HuH-7.5 (cell line): Measurements from ENCODE around the gene GPR37L1.
"Not testable (repeated sequence)": the region's sequence is repeated elsewhere in the genome, so short reads cannot be mapped to it uniquely, and the experiment has no call there.

Experiments
- DNase-seq: peaks from one replicate; pipeline ENCODE4 v3.0.0; 2011; ENCODE audit warnings: low spot score

Gene GPR37L1

GRCh38 chr1:202171292-202172014 lies 48.7 kb downstream of the GPR37L1 start:
- DNase-seq = no peak

GRCh38 chr1:202172015-202172355 lies 49.3 kb downstream of the GPR37L1 start:
- no peak for DNase-seq

- DNase-seq = no peak
These were observed 51.3 kb downstream of the GPR37L1 start for GRCh38 chr1:202173993-202174392.

- no peak for DNase-seq
These were observed 54.5 kb downstream of the GPR37L1 start for GRCh38 chr1:202176949-202177927.

GRCh38 chr1:202179828-202180750 lies 57.4 kb downstream of the GPR37L1 start:
- DNase-seq = no peak

- DNase-seq = not testable (repeated sequence)
These were observed 58.0 kb downstream of the GPR37L1 start for GRCh38 chr1:202180751-202181139.

- no peak for DNase-seq
These were observed 58.9 kb downstream of the GPR37L1 start for GRCh38 chr1:202181586-202181985.

GRCh38 chr1:202182040-202182877 lies 59.5 kb downstream of the GPR37L1 start:
- no peak for DNase-seq
